Activated T-helper 9 cell treated with anti-CD3 and anti-CD28 coated beads, Interleukin-2, amount 50 U/mL, for 16 hours (primary cell): Measurements from ENCODE around the gene ZNF83.

Experiments
- DNase-seq: peaks from one replicate; pipeline ENCODE4 v3.0.0-alpha.2; 2020; ENCODE audit warnings: low read depth

Gene ZNF83

DNA sequence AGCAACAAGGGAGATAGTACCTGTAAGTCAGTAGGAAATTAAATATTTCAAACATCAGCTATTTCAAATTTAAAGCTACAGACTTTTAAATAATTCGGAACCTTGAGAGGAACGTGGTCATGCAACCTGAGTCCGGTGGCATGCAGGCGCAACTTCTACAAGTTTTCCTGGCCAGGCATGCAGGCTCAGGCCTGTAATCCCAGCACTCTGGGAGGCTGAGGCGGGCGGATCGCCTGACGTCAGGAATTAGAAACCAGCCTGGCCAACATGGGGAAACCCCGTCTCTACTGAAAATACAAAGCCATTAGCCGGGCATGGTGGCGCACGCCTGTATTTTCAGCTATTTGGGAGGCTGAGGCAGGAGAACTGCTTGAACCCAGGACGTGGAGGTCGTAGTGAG is 70.2 kb downstream of the ZNF83 start:
- no peak for DNase-seq

DNA sequence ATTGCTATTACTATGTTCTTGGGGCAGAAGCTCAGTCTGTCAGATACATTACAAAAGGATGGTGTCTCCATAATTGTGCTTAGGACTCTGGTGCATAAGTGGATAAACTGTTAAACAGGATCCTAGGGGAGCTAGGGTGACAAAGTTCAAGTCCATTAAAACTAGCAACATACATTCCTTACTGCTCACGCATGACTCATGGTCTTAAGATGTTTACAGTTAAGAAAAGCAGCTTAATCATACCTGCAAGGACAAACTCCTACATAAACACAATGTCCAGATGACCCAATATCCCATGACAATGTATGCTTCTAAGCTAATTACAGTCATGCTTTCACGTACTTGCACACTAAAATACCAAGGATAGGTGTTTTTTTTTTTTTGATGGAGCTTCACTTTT is 71.6 kb downstream of the ZNF83 start:
- no peak for DNase-seq

DNA sequence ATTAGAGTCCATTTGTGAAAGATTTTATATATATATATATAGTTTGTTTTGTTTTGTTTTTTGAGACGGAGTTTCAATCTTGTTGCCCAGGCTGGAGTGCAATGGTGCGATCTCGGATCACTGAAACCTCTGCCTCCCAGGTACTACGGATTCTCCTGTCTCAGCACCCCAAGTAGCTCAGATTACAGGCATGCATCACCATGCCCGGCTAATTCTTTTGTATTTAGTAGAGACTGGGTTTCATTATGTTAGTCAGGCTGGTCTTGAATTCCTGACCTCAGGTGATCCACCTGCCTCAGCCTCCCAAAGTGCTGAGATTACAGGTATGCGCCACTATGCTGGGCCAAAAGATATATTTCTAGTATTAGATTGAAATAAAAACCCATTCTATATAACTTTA is 72.0 kb downstream of the ZNF83 start:
- DNase-seq = no peak
